GM12878 (cell line): ENCODE data around the gene TNFRSF9. TPM values are rescaled to one million over a fixed set of nuclear protein-coding genes. Genes with fewer than 3 reads are reported as not detected.

Experiments
- ATAC-seq: fragments of 200-7000 bp; cut with Tn5 transposase; 3 replicates; pipeline ENCODE4 v1.9.1; 2020; ENCODE audit warnings: mild to moderate bottlenecking, moderate library complexity
- BruUV-seq: library from RNA; stranded (reverse); fragments of 400-500 nt; replicated peaks from 2 replicates; lab custom pipeline; 2021; lab: Mats Ljungman, UMichigan
- CTCF ChIA-PET: fragments of 300-600 bp; sonication (Branson Sonifier 250); formaldehyde crosslinking; extraction: SDS; loops from one replicate; lab custom pipeline; 2021; ENCODE audit warnings: inconsistent platforms; lab: Yijun Ruan, JAX
- POLR2A ChIA-PET: fragments of 350-600 bp; formaldehyde crosslinking; extraction: SDS; loops from one replicate; lab custom pipeline; 2021; ENCODE audit warnings: inconsistent platforms; lab: Charles Lee
- RAD21 ChIA-PET: fragments of 300-600 bp; sonication (Branson Sonifier 250); formaldehyde crosslinking; loops from one replicate; lab custom pipeline; 2023; ENCODE audit warnings: antibody characterized with exemption; ENCODE audit not compliant: unreplicated experiment; lab: Charles Lee
- SMC1A ChIA-PET: fragments of 300-600 bp; sonication (Branson Sonifier 250); formaldehyde crosslinking; loops from one replicate; lab custom pipeline; 2023; ENCODE audit not compliant: unreplicated experiment, uncharacterized antibody; lab: Charles Lee
- DNase-seq: peaks from one replicate; pipeline ENCODE4 v3.0.0-alpha.2; 2011; ENCODE audit warnings: low read depth, low spot score
- FAIRE-seq: peaks from 3 replicates; lab custom pipeline; 2011; peaks lifted over from hg19 to GRCh38; lab: Jason Lieb, UNC
- H2AFZ ChIP-seq: 2 replicates; pipeline ENCODE4 v1.6.0; 2011; ENCODE audit warnings: low read depth, low read length, control low read depth; ENCODE audit not compliant: control insufficient read depth
- H3K27ac ChIP-seq: 2 replicates; pipeline ENCODE4 v1.5.1; 2011; ENCODE audit warnings: control low read depth; ENCODE audit not compliant: control insufficient read depth, insufficient read depth
- H3K27me3 ChIP-seq, 2 experiments: replicated peaks in 1 of 2; 2 replicates each; pipeline versions ENCODE4 v1.6.0 to v1.6.1; 2011; ENCODE audit warnings: low read length in 1 of 2; ENCODE audit not compliant: control insufficient read depth in 2 of 2, insufficient read depth in 2 of 2
- H3K36me3 ChIP-seq, 2 experiments: 2 replicates each; pipeline ENCODE4 v1.5.1; 2011; ENCODE audit warnings: low read length in 1 of 2; ENCODE audit not compliant: control insufficient read depth in 2 of 2, insufficient read depth in 2 of 2
- H3K4me1 ChIP-seq: 2 replicates; pipeline ENCODE4 v1.6.1; 2011; ENCODE audit warnings: mild to moderate bottlenecking, low read length, moderate library complexity, mixed read lengths; ENCODE audit not compliant: control insufficient read depth, insufficient read depth
- H3K4me2 ChIP-seq: 2 replicates; pipeline ENCODE4 v1.6.0; 2011; ENCODE audit warnings: control low read depth; ENCODE audit not compliant: control insufficient read depth, insufficient read depth
- H3K4me3 ChIP-seq: fragments of 200-600 bp; sonication (generic); 2 replicates; pipeline ENCODE4 v1.5.1; 2016
- H3K79me2 ChIP-seq: 2 replicates; pipeline ENCODE4 v1.6.0; 2011; ENCODE audit warnings: low read length; ENCODE audit not compliant: control insufficient read depth, insufficient read depth
- H3K9ac ChIP-seq: 2 replicates; pipeline ENCODE4 v1.8.0; 2011; ENCODE audit warnings: low read length, control low read depth, mixed read lengths; ENCODE audit not compliant: control insufficient read depth, insufficient read depth
- H3K9me3 ChIP-seq: replicated peaks from 3 replicates; pipeline ENCODE4 v1.5.1; 2011; ENCODE audit warnings: mild to moderate bottlenecking, low read length; ENCODE audit not compliant: control insufficient read depth, insufficient read depth
- H4K20me1 ChIP-seq: 2 replicates; pipeline ENCODE4 v1.6.0; 2011; ENCODE audit not compliant: control insufficient read depth, insufficient read depth
- E2F4 ChIP-seq: IDR thresholded peaks from 2 replicates; pipeline ENCODE4 v1.6.1; 2012; ENCODE audit warnings: low read depth, low read length, improper control_type of control experiment
- EGR1 ChIP-seq, 2 experiments: IDR thresholded peaks; 1 replicate in 1 of 2; 2 replicates in 1 of 2; pipeline ENCODE4 v1.6.1; 2011 to 2012; ENCODE audit warnings: low read depth in 2 of 2, low read length in 2 of 2, borderline replicate concordance in 1 of 2, mild to moderate bottlenecking in 1 of 2, moderate library complexity in 1 of 2
- HDAC2 ChIP-seq: fragments of 200-600 bp; sonication (generic); IDR thresholded peaks from 2 replicates; pipeline ENCODE4 v1.6.1; 2017
- IKZF1 ChIP-seq: fragments of 450-650 bp; conservative IDR thresholded peaks from 2 replicates; pipeline ENCODE4 v1.6.1; 2017; ENCODE audit warnings: antibody characterized with exemption, mild to moderate bottlenecking
- SMC3 ChIP-seq: IDR thresholded peaks from 2 replicates; pipeline ENCODE4 v1.6.1; 2011; ENCODE audit warnings: low read length, improper control_type of control experiment, borderline replicate concordance
- TCF7 ChIP-seq: IDR thresholded peaks from 2 replicates; pipeline ENCODE4 v1.6.1; 2014; ENCODE audit warnings: antibody characterized with exemption, borderline replicate concordance
- WGBS: methylation state at CpG from one replicate; pipeline ENCODE4 v1.1.6; 2016; ENCODE audit warnings: low lambda C conversion rate; ENCODE audit not compliant: insufficient replicate concordance, insufficient coverage; ENCODE audit errors: missing lambda C conversion rate; 5-methylcytosine and 5-hydroxymethylcytosine counted together
- in situ Hi-C: fragments of 300-500 bp; cut with MboI; formaldehyde crosslinking; loops from 9 replicates; pipeline ENCODE4 v1.14.3; 2018; ENCODE audit warnings: mixed read lengths
- intact Hi-C: fragments of 100-400 bp; cut with micrococcal nuclease; formaldehyde crosslinking; loops from one replicate; pipeline ENCODE4 v1.14.2; 2022; ENCODE audit not compliant: unreplicated experiment
- polyA plus RNA-seq, 11 experiments: library from polyadenylated mRNA; depleted of rRNA in 4 of 11; unstranded in 6 of 11; stranded (reverse) in 5 of 11; fragments of >200 nt; fragmentation: Nextera tagmentation in 4 of 11; fragmentation: Illumina TruSeq in 1 of 11; extraction: Ambion mirVana in 4 of 11; extraction: Trizol in 1 of 11; gene quantifications; 1 replicate in 1 of 11; 2 replicates in 10 of 11; pipeline versions ENCODE4 v1.2.1 to v1.2.3, GENCODE V29; 2011 to 2016; ENCODE audit warnings: inconsistent platforms in 2 of 11, missing spikeins in 2 of 11, low read depth in 1 of 11
- total RNA-seq, 4 experiments: library from RNA; depleted of rRNA in 3 of 4; stranded (reverse); fragments of >200 nt in 3 of 4; fragmentation: Illumina TruSeq in 1 of 4; extraction: Trizol in 1 of 4; gene quantifications; 2 replicates each; pipeline versions ENCODE4 v1.2.1 to v1.2.3, GENCODE V29; 2013 to 2021
- TF ChIP-seq, protein P1 (sequence below): fragments of 450-650 bp; IDR thresholded peaks from 2 replicates; pipeline ENCODE4 v1.6.1; 2017; ENCODE audit warnings: mild to moderate bottlenecking, moderate library complexity
- TF ChIP-seq, protein P2 (sequence below): fragments of 450-650 bp; IDR thresholded peaks from 2 replicates; pipeline ENCODE4 v1.6.1; 2018; ENCODE audit warnings: mild to moderate bottlenecking, low read depth, moderate library complexity; ENCODE audit not compliant: partially characterized antibody

Gene TNFRSF9
- total and polyA plus RNA-seq, 10 of the 15 experiments (the other 5 are each of a cell fraction or from before 2014, with no cell fraction given): 2.0 to 25.6 (median 5.8) TPM

GRCh38 chr1:7922301-7922700, 18.3 kb downstream of the TNFRSF9 start:
- no peak for FAIRE-seq
- H3K9me3 ChIP-seq: no peaks in the 10 kb centered on the region
- H3K27me3 ChIP-seq: no peaks in the 10 kb centered on the region
- intact Hi-C loops: no loop called here
- ChIA-PET POLR2A (interaction anchor here (0.9 kb wide), 1 partner anchor 10 kb away, joined by 3 read pairs; no protein-coding TSS in a partner anchor), SMC1A (interaction anchor here (1.8 kb wide), 1 partner anchor 14 kb away, joined by 6 read pairs; no protein-coding TSS in a partner anchor), RAD21 (no interaction called here), CTCF (no interaction called here)
- no peaks in the 10 kb centered on the region for H3K36me3 ChIP-seq
- H3K27ac ChIP-seq: no peak overlapping the region
- H4K20me1 ChIP-seq: no peaks in the 10 kb centered on the region
- TF ChIP-seq SMC3: no peak
- TF ChIP-seq E2F4: no peak
- TF ChIP-seq HDAC2: no peak
- no peak for TF ChIP-seq IKZF1
- TF ChIP-seq TCF7: no peak
- no peak for TF ChIP-seq EGR1 (IDR thresholded peaks at IDR 0.05; ENCODE audit: borderline replicate concordance in 1 of 2, low read depth in 2 of 2, low read length in 2 of 2)
- TF ChIP-seq, protein P1, sequence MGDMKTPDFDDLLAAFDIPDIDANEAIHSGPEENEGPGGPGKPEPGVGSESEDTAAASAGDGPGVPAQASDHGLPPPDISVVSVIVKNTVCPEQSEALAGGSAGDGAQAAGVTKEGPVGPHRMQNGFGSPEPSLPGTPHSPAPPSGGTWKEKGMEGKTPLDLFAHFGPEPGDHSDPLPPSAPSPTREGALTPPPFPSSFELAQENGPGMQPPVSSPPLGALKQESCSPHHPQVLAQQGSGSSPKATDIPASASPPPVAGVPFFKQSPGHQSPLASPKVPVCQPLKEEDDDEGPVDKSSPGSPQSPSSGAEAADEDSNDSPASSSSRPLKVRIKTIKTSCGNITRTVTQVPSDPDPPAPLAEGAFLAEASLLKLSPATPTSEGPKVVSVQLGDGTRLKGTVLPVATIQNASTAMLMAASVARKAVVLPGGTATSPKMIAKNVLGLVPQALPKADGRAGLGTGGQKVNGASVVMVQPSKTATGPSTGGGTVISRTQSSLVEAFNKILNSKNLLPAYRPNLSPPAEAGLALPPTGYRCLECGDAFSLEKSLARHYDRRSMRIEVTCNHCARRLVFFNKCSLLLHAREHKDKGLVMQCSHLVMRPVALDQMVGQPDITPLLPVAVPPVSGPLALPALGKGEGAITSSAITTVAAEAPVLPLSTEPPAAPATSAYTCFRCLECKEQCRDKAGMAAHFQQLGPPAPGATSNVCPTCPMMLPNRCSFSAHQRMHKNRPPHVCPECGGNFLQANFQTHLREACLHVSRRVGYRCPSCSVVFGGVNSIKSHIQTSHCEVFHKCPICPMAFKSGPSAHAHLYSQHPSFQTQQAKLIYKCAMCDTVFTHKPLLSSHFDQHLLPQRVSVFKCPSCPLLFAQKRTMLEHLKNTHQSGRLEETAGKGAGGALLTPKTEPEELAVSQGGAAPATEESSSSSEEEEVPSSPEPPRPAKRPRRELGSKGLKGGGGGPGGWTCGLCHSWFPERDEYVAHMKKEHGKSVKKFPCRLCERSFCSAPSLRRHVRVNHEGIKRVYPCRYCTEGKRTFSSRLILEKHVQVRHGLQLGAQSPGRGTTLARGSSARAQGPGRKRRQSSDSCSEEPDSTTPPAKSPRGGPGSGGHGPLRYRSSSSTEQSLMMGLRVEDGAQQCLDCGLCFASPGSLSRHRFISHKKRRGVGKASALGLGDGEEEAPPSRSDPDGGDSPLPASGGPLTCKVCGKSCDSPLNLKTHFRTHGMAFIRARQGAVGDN: no peak
- TF ChIP-seq, protein P2, sequence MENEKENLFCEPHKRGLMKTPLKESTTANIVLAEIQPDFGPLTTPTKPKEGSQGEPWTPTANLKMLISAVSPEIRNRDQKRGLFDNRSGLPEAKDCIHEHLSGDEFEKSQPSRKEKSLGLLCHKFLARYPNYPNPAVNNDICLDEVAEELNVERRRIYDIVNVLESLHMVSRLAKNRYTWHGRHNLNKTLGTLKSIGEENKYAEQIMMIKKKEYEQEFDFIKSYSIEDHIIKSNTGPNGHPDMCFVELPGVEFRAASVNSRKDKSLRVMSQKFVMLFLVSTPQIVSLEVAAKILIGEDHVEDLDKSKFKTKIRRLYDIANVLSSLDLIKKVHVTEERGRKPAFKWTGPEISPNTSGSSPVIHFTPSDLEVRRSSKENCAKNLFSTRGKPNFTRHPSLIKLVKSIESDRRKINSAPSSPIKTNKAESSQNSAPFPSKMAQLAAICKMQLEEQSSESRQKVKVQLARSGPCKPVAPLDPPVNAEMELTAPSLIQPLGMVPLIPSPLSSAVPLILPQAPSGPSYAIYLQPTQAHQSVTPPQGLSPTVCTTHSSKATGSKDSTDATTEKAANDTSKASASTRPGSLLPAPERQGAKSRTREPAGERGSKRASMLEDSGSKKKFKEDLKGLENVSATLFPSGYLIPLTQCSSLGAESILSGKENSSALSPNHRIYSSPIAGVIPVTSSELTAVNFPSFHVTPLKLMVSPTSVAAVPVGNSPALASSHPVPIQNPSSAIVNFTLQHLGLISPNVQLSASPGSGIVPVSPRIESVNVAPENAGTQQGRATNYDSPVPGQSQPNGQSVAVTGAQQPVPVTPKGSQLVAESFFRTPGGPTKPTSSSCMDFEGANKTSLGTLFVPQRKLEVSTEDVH: no peak
- no peak for DNase-seq
- no TSS peak for BruUV-seq
- H3K4me2 ChIP-seq: no peak overlapping the region
- in situ Hi-C loops: no loop called here
- no peak overlapping the region for H3K9ac ChIP-seq
- no peak overlapping the region for H3K4me3 ChIP-seq
- no peak for ATAC-seq
- H3K79me2 ChIP-seq: no peaks in the 10 kb centered on the region
- no peaks in the 10 kb centered on the region for H3K4me1 ChIP-seq
- H2AFZ ChIP-seq: no peak overlapping the region
- WGBS: 37% methylated on average over 6 of the region's 6 CpGs
